Body of pancreas (tissue), 4 donors: ENCODE measurements around the gene DYSF. TPM values are rescaled to one million over a fixed set of nuclear protein-coding genes. Genes with fewer than 3 reads are reported as not detected.

Experiments
- ATAC-seq: fragments of 150-250 bp; one replicate; pipeline ENCODE4 v1.9.1; 2016
- DNase-seq, 4 donors: peaks; one replicate each; pipeline ENCODE4 v3.0.0-alpha.2; 2019
- H3K27ac ChIP-seq, 4 donors: fragments of 200-600 bp; sonication (generic); 1 replicate in 3 of 4; 2 replicates in 1 of 4; pipeline versions ENCODE4 v1.5.1 to v1.6.1; 2016 to 2019; ENCODE audit warnings: mild to moderate bottlenecking in 1 of 4, mixed read lengths in 1 of 4, moderate library complexity in 1 of 4
- H3K27me3 ChIP-seq, 2 donors: fragments of 200-600 bp; sonication (generic); one replicate each; pipeline ENCODE4 v1.6.0; 2016; ENCODE audit warnings: mild to moderate bottlenecking in 1 of 2
- H3K36me3 ChIP-seq, 2 donors: fragments of 200-600 bp; sonication (generic); replicated peaks in 1 of 2; 2 replicates each; pipeline ENCODE4 v1.5.1; 2016; ENCODE audit warnings: low read depth in 2 of 2; ENCODE audit not compliant: insufficient read depth in 1 of 2
- H3K4me1 ChIP-seq: fragments of 200-600 bp; sonication (generic); one replicate; pipeline ENCODE4 v1.6.0; 2016
- H3K4me3 ChIP-seq, 2 donors: fragments of 200-600 bp; sonication (generic); 1 replicate in 1 of 2; 2 replicates in 1 of 2; pipeline ENCODE4 v1.5.1; 2016 to 2019
- H3K9me3 ChIP-seq, 3 donors: fragments of 200-600 bp; sonication (generic); 1 replicate in 2 of 3; 2 replicates in 1 of 3; pipeline ENCODE4 v1.5.1; 2016
- POLR2A ChIP-seq, 3 donors: fragments of 450-650 bp; IDR thresholded peaks; one replicate each; pipeline ENCODE4 v1.6.1; 2016; ENCODE audit warnings: antibody characterized with exemption in 3 of 3, mild to moderate bottlenecking in 2 of 3
- WGBS, 2 donors: methylation state at CpG; one replicate each; pipeline ENCODE4 v1.1.5; 2017; 5-methylcytosine and 5-hydroxymethylcytosine counted together
- intact Hi-C: fragments of 100-400 bp; cut with DNase I; formaldehyde crosslinking; loops from one replicate; pipeline ENCODE4 v1.15.1; 2023
- total RNA-seq, 2 donors: library from RNA; depleted of rRNA; stranded (reverse); fragments of >200 nt; gene quantifications; one replicate each; pipeline ENCODE4 v1.1.0, GENCODE V29; 2016
- TF ChIP-seq, protein P1 (sequence below), 7 experiments: fragments of 450-650 bp in 4 of 7; fragments of 200-600 bp in 3 of 7; sonication (generic) in 3 of 7; IDR thresholded peaks; one replicate each; pipeline ENCODE4 v1.5.1; 2016 to 2019; ENCODE audit warnings: antibody characterized with exemption in 7 of 7

DYSF gene
- total RNA-seq, 2 donors from 2014 or later = 3.1 to 10.9 TPM

DNA sequence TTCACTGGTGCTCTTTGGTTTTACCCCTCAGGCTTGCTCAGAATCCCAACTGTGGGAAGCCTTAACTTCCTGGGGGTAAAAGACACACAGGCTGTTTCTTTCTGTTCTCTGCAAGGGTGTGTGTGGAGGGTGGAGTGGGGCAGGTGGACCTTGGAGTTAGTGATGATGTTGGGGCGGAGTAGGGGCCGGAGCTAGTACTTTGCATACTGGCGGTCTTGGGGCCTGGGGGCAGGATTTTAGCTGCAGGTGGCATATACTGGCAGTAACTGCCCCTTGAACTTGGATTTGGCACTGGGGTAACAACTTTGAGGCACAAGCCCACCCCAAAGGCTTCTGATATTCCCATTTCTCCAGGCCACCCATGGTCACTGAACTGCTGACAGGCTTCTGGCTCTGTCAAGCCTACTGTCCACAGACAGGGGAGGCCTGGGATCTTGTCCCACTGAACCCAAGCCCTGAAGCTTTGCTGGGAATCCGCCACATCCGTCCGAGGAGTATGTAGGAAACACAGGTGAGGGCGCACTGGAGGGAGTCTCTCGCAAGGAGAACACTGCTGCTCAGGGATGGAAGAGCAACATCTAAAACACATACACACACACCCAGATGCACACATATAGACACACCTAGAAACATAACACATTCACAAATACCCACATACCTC lies 258.9 kb downstream of the DYSF start:
- no peaks in the 10 kb centered on the region for H3K27me3 ChIP-seq
- TF ChIP-seq, protein P1, sequence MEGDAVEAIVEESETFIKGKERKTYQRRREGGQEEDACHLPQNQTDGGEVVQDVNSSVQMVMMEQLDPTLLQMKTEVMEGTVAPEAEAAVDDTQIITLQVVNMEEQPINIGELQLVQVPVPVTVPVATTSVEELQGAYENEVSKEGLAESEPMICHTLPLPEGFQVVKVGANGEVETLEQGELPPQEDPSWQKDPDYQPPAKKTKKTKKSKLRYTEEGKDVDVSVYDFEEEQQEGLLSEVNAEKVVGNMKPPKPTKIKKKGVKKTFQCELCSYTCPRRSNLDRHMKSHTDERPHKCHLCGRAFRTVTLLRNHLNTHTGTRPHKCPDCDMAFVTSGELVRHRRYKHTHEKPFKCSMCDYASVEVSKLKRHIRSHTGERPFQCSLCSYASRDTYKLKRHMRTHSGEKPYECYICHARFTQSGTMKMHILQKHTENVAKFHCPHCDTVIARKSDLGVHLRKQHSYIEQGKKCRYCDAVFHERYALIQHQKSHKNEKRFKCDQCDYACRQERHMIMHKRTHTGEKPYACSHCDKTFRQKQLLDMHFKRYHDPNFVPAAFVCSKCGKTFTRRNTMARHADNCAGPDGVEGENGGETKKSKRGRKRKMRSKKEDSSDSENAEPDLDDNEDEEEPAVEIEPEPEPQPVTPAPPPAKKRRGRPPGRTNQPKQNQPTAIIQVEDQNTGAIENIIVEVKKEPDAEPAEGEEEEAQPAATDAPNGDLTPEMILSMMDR (IDR thresholded peaks at IDR 0.05) = no peak
- no peak for TF ChIP-seq POLR2A (IDR thresholded peaks at IDR 0.05)
- intact Hi-C loops = no loop called here
- no peak overlapping the region for H3K27ac ChIP-seq
- no peak overlapping the region for H3K4me3 ChIP-seq
- H3K4me1 ChIP-seq = peaks cover 15% of the 10 kb centered on the region
- WGBS, 2 donors = 91 to 98% methylated on average over 4 to 8 of the region's 8 CpGs
- no peaks in the 10 kb centered on the region for H3K9me3 ChIP-seq
- H3K36me3 ChIP-seq = no peaks in the 10 kb centered on the region
- no peak for DNase-seq
- no peak for ATAC-seq

DNA sequence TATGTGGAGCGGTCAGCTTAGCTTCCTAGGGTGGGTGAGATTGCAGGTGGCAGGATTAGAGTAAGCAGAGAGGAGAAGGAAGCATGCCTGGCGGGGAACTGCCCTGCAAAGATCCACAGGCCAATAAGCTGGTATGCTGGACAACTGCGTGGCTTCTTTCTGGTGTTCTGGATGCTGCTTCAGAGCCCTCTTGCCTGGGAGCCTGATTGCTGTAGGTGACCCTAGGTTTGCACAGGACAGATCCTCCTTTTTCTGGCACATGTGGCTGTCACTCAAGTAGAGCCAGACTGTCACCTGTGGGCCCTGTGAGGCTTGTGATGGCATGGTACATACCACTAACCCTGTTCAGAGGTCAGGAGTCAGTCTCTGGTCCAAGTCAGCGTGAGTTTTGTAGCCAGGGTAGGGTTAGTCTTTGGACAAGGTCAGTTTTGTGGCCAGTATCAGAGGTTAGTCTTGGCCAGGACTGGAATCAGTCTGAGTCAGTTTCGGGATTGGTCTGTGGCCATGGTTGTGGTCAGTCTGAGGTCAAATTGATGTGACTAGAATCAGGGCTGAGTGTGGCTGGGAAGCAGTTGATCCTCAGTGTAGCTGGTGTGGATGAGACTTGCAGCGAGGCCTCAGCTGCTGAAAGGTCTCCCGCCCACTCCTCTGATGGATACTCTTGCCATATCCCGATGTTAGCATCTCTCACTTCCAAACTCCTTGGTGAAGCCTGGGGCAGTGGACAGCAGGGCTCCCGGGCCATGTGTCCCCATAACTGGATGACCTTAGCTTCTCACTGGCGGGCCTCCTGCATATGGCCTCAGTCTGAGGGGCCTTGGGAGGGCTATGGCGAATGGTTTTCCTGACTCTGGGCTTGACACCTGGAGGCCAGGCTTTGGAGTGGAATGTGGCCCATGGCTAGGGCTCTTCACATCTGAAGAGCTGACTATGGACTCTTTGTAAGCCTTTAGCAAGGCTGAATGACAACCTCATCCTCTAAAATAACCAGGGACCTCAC lies 260.5 kb downstream of the DYSF start:
- intact Hi-C loops = no loop called here
- TF ChIP-seq, protein P1 (IDR thresholded peaks at IDR 0.05) = no peak
- no peak for TF ChIP-seq POLR2A (IDR thresholded peaks at IDR 0.05)
- WGBS, 2 donors = 91 to 95% methylated on average over 8 to 11 of the region's 11 CpGs
- H3K27me3 ChIP-seq = no peaks in the 10 kb centered on the region
- no peak overlapping the region for H3K27ac ChIP-seq
- H3K4me3 ChIP-seq = no peak overlapping the region
- no peak for ATAC-seq
- no peaks in the 10 kb centered on the region for H3K9me3 ChIP-seq
- H3K36me3 ChIP-seq = no peaks in the 10 kb centered on the region
- peaks cover 30% of the 10 kb centered on the region for H3K4me1 ChIP-seq
- peak in 1 of 4 donors; percentile 27 for DNase-seq

DNA sequence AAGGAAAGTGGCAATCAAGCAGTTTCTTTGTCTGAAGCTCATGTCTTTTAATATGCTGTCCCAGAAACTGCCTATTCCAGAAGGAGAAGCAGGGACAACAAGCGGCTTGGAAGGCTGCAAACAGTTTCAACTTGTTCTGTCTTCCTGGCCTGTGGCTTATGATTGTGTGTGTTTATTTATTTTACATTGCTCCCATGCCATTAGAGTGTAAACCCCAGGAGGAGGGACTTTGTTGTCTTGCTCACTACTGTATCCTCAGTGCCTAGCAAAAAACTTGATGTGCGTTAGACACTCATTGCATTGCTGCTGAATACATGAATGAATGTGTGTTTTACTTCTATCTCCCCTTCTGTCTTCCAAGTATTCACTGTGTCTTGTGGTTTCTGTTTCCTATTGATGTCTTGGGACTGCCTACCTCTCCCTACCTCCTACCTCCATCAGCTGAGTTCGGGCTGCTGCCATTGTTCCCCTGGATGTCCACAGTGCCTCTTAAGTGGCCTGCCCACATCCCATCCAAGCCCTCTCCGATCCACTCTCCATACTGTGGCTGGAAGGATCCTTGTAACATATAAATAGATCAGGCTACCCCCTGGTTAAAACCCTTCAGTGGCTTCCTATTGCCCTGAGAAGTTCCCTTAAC lies 261.4 kb downstream of the DYSF start:
- no peak for ATAC-seq
- Histone ChIP-seq H3K9me3 (no peaks in the 10 kb centered on the region), H3K27ac (no peak overlapping the region), H3K36me3 (no peaks in the 10 kb centered on the region), H3K4me1 (peaks cover 30% of the 10 kb centered on the region), H3K27me3 (no peaks in the 10 kb centered on the region), H3K4me3 (no peak overlapping the region)
- intact Hi-C loops = no loop called here
- TF ChIP-seq POLR2A (IDR thresholded peaks at IDR 0.05) = no peak
- TF ChIP-seq, protein P1 (IDR thresholded peaks at IDR 0.05) = no peak
- no peak for DNase-seq
- WGBS, 2 donors = 91 to 93% methylated on average over 4 of the region's 4 CpGs

DNA sequence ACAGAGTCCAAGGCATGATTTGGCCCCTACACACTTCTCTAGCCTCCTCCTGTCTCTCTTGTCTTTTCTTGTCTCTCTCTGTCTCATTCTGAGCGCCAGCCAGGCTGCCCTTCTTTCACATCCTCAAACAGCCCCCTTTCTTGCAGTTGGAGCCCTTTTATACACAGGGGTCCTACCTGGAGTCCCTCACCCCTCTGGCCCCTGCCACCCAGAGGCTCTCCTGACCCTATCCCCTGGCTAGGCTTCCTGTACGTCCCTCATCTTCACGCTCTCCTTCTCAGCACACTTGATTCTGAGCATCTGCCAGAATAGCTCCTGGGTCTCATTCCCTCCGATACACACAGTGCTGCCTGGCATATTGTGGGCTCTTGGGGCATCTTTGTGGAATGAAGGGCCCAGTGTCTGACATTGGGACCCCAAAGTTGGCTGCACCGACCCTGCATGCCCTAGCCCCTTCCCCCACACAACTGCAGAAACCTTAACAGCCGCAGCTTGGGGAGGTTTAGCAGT lies 261.9 kb downstream of the DYSF start:
- Histone ChIP-seq H3K4me3 (no peak overlapping the region), H3K4me1 (peaks cover 30% of the 10 kb centered on the region), H3K9me3 (no peaks in the 10 kb centered on the region), H3K36me3 (no peaks in the 10 kb centered on the region), H3K27ac (no peak overlapping the region), H3K27me3 (no peaks in the 10 kb centered on the region)
- no peak for TF ChIP-seq POLR2A (IDR thresholded peaks at IDR 0.05)
- TF ChIP-seq, protein P1 (IDR thresholded peaks at IDR 0.05) = no peak
- no peak for DNase-seq
- no peak for ATAC-seq
- intact Hi-C loops = no loop called here
- WGBS, 2 donors = 87 to 95% methylated on average over 6 of the region's 6 CpGs
